Type B pancreatic cell (in vitro differentiated cells): ENCODE measurements around the gene TBC1D22A. TPM values are rescaled to one million over a fixed set of nuclear protein-coding genes. Genes with fewer than 3 reads are reported as not detected.

Experiments used
- DNase-seq: peaks from one replicate; pipeline ENCODE4 v3.0.0; 2021; ENCODE audit warnings: mixed read lengths; ENCODE audit not compliant: unreplicated experiment; ENCODE audit errors: extremely low spot score
- H3K27ac Mint-ChIP-seq: 2 replicates; pipeline ENCODE4 v1.8.0; 2021; ENCODE audit warnings: mild to moderate bottlenecking, mixed read lengths
- H3K27me3 Mint-ChIP-seq: 2 replicates; pipeline ENCODE4 v1.8.0; 2021; ENCODE audit warnings: mixed read lengths
- H3K36me3 Mint-ChIP-seq: 2 replicates; pipeline ENCODE4 v1.8.0; 2021; ENCODE audit warnings: mixed read lengths
- H3K4me1 Mint-ChIP-seq: one replicate; pipeline ENCODE4 v1.8.0; 2021; ENCODE audit warnings: mixed read lengths; ENCODE audit not compliant: unreplicated experiment
- H3K4me3 Mint-ChIP-seq: 2 replicates; pipeline ENCODE4 v1.8.0; 2021; ENCODE audit warnings: mild to moderate bottlenecking, mixed read lengths
- H3K9me3 Mint-ChIP-seq: 2 replicates; pipeline ENCODE4 v1.8.0; 2021; ENCODE audit warnings: mixed read lengths
- total RNA-seq: library from RNA; stranded (reverse); gene quantifications from 2 replicates; pipeline ENCODE4 v1.2.1, GENCODE V29; 2021; ENCODE audit warnings: low replicate concordance
- TF ChIP-seq, protein P1 (sequence below): fragments of 200-600 bp; sonication (generic); conservative IDR thresholded peaks from 2 replicates; pipeline ENCODE4 v1.5.0; 2021; ENCODE audit warnings: antibody characterized with exemption, mild to moderate bottlenecking

The TBC1D22A gene
- total RNA-seq, 1 donor from 2014 or later = 16.2 TPM

DNA sequence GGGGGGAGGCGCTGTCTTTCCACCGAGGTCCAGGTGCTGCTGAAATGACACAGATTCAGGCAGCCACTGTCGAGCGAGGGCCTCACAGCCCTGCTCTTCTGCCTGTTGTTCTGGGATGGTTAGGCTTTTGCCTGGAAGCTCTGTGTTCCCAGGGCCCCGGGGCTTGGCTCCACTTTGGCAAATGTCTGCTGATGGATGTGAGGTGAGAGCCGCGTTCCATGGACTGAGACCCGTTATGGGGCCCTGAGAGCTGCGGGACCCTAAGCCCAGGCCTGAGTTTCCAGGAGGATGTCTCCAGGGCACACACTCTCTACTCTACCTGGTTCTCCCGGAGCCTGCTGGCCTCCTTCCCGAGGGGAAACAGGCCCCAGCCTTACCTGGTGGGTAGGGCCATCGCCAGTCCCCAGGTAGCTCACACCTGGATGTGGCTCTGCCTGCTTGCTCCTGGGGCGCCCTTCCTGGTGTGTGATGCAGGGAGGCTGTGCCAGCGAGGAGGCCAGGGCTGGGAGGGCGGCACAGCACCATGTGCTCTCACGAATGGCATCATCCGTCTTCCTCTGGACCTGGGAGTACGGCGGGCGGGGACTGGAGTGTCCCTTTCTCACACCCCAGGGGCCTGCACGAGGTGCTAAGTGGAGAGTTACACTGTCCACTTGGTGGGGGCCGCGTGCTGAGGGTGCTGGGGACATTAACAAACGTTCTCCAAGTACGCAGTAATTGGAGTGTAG lies 435.5 kb downstream of the TBC1D22A start:
- H3K4me1 Mint-ChIP-seq = no peaks in the 10 kb centered on the region
- H3K27me3 Mint-ChIP-seq = no peaks in the 10 kb centered on the region
- DNase-seq = no peak
- TF ChIP-seq, protein P1, sequence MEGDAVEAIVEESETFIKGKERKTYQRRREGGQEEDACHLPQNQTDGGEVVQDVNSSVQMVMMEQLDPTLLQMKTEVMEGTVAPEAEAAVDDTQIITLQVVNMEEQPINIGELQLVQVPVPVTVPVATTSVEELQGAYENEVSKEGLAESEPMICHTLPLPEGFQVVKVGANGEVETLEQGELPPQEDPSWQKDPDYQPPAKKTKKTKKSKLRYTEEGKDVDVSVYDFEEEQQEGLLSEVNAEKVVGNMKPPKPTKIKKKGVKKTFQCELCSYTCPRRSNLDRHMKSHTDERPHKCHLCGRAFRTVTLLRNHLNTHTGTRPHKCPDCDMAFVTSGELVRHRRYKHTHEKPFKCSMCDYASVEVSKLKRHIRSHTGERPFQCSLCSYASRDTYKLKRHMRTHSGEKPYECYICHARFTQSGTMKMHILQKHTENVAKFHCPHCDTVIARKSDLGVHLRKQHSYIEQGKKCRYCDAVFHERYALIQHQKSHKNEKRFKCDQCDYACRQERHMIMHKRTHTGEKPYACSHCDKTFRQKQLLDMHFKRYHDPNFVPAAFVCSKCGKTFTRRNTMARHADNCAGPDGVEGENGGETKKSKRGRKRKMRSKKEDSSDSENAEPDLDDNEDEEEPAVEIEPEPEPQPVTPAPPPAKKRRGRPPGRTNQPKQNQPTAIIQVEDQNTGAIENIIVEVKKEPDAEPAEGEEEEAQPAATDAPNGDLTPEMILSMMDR = no peak
- no peak overlapping the region for H3K27ac Mint-ChIP-seq
- H3K9me3 Mint-ChIP-seq = peaks cover 4% of the 10 kb centered on the region
- H3K36me3 Mint-ChIP-seq = peaks cover 4% of the 10 kb centered on the region
- no peak overlapping the region for H3K4me3 Mint-ChIP-seq

DNA sequence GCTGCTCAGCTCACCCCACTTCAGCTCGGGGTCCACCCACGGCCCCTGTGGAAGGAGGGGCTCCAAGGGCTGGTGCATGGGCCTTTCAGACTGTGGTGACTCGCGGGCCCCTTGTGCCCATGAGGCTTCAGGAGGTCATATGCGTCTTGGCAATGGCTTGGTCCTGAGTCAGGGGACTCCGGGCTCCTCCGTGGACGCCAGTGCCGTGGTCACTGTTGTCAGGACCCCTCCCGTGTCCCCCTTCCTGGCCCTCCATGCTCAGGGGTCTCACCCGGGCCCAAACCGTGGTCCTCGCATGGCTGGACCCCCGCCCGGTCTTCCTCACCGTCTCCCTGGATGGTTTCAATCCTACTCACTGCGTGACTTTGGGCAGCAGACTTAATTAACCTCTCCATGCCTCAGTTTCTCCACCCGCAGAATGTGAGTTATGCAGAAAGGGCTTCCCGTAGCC lies 436.4 kb downstream of the TBC1D22A start:
- Mint-ChIP-seq H3K36me3 (peaks cover 4% of the 10 kb centered on the region), H3K4me1 (no peaks in the 10 kb centered on the region), H3K9me3 (peaks cover 4% of the 10 kb centered on the region), H3K27me3 (no peaks in the 10 kb centered on the region), H3K4me3 (no peak overlapping the region), H3K27ac (no peak overlapping the region)
- TF ChIP-seq, protein P1 = no peak
- no peak for DNase-seq

DNA sequence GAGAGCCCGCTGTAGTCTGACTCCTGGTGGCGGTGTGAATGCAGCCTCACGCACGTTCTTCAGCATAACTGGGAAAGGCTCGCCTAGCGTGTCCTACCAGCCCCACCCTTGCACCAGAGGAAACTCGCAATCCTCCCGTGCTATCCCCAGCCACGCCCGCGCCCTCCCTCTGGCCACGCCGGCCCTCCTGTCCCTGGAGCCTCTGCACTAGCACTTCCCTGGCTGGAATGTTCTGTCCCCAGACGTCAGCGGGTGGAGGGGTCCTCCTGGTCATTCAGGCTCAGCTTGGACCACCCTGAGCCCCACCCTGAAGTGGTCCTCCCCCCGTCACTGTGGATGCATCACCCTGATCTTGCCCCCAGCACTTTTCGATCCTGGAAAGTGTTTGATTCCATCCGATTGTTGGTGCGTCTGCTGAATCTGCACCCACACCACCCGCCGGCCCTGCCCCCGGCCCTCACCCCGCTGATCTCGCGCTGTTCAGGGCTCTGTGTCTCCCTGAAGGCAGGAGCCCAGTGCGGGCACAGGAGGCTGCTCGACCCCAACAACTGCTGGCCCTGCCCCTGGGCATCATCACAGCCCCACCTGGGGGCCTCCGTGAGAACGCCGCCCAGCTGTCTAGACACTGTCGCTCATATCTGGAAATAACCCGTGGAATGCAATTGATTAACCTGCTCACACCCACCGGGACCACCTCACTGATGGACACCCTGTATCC lies 437.0 kb downstream of the TBC1D22A start:
- Mint-ChIP-seq H3K27ac (no peak overlapping the region), H3K9me3 (peaks cover 4% of the 10 kb centered on the region), H3K27me3 (no peaks in the 10 kb centered on the region), H3K4me3 (no peak overlapping the region), H3K36me3 (peaks cover 4% of the 10 kb centered on the region), H3K4me1 (no peaks in the 10 kb centered on the region)
- TF ChIP-seq, protein P1 = no peak
- no peak for DNase-seq

DNA sequence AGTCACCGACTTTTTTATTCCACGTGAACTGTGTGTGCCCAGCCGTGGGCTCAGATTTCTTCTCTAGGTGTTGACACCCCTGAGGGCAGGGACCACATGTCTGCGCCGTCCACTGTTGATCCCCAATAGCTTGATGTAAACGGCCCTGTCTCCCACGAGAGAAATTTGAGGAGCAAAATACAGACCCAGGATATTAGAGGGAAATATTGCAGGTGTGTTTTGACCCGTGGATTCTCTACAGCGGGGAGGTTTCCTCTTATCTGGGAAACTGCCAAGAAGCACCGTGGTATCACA lies 437.5 kb downstream of the TBC1D22A start:
- H3K9me3 Mint-ChIP-seq = peaks cover 4% of the 10 kb centered on the region
- H3K4me1 Mint-ChIP-seq = no peaks in the 10 kb centered on the region
- TF ChIP-seq, protein P1 = no peak
- peaks cover 4% of the 10 kb centered on the region for H3K36me3 Mint-ChIP-seq
- no peak for DNase-seq
- no peak overlapping the region for H3K4me3 Mint-ChIP-seq
- H3K27me3 Mint-ChIP-seq = no peaks in the 10 kb centered on the region
- no peak overlapping the region for H3K27ac Mint-ChIP-seq

DNA sequence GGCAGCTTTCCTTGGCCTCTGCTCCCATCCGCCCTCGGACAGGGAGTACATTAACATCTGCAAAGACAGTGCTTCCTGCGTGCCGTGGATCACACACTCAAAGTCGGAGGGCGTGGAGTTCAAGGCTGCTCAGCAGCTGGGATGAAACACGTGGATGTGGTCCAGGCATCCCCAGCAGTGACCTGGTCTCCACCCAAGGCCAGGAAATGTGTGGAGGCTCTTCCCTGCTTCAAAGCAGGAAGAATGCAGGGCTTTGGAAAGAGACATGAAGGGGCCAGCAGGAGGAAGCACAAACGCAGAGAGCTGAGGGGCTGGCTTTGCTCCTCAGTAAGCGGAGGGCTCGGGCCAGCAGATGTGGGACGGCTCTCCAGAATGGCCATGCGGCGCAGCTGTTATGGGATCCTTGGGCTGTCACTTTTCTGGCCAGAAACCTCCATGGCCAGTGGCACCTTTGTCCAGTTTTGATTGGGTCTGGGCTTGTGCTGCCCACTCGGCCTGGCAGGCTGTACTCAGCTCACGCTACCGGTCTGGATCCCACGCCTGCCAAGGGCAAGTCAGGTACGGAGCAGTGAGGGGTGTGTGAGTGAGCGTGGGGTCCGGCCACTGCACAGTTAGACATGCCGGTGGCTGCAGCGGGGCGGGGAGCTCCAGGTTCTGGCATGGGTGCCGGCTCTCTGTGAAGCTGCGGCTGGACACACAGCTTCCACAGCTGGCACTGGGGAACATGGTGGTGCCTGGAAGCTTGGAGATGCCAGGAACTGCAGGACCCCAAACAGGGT lies 438.0 kb downstream of the TBC1D22A start:
- no peak overlapping the region for H3K4me3 Mint-ChIP-seq
- no peaks in the 10 kb centered on the region for H3K27me3 Mint-ChIP-seq
- H3K27ac Mint-ChIP-seq = no peak overlapping the region
- H3K9me3 Mint-ChIP-seq = peaks cover 4% of the 10 kb centered on the region
- H3K4me1 Mint-ChIP-seq = no peaks in the 10 kb centered on the region
- H3K36me3 Mint-ChIP-seq = peaks cover 4% of the 10 kb centered on the region
- peak; percentile 59 for DNase-seq
- TF ChIP-seq, protein P1 = no peak
